OCI-LY3 (cell line): ENCODE data around the gene MYO9A.
"Not testable (repeated sequence)": the region's sequence is repeated elsewhere in the genome, so short reads cannot be mapped to it uniquely, and the experiment has no call there.

Source experiments
- CTCF ChIP-seq: fragments of 200-600, 300-600 bp; sonication (generic); IDR thresholded peaks from 2 replicates; pipeline ENCODE4 v1.5.1; 2014; ENCODE audit warnings: antibody characterized with exemption, low read length, low read depth
- EZH2phosphoT487 ChIP-seq: fragments of 200-600 bp; shearing (Covaris generic); IDR thresholded peaks from 2 replicates; pipeline ENCODE4 v1.6.1; 2018; ENCODE audit warnings: antibody characterized with exemption, mixed run types, low read depth

- not testable (repeated sequence) for TF ChIP-seq CTCF, EZH2phosphoT487
Measured at GRCh38 chr15:71998717-71999116, 119.2 kb downstream of the MYO9A start.
